K562 (cell line): ENCODE measurements around the gene SNCB.

Experiments used
- ATF3 ChIP-seq, 2 experiments: fragments of 450-650 bp in 1 of 2; sonication (generic) in 1 of 2; formaldehyde crosslinking in 1 of 2; IDR thresholded peaks in 1 of 2; conservative IDR thresholded peaks in 1 of 2; 2 replicates each; pipeline versions ENCODE4 v1.6.1 to v1.8.1; 2016 to 2023; ENCODE audit warnings: mild to moderate bottlenecking in 2 of 2, moderate library complexity in 2 of 2, inconsistent platforms in 1 of 2, missing genetic modification reagents in 1 of 2
- CTCF ChIP-seq, 3 experiments: IDR thresholded peaks in 2 of 3; conservative IDR thresholded peaks in 1 of 3; 2 replicates each; pipeline ENCODE4 v1.5.1; 2011 to 2012; ENCODE audit warnings: low read length in 3 of 3, mild to moderate bottlenecking in 3 of 3, control low read depth in 2 of 3, improper control_type of control experiment in 1 of 3, inconsistent platforms in 1 of 3, low read depth in 1 of 3, mixed read lengths in 1 of 3, moderate library complexity in 1 of 3; ENCODE audit not compliant: insufficient read depth in 2 of 3
- ELK1 ChIP-seq: sonication (generic); formaldehyde crosslinking; IDR thresholded peaks from 2 replicates; pipeline ENCODE4 v1.8.1; 2022; ENCODE audit warnings: missing genetic modification reagents
- JUN ChIP-seq, 2 experiments: sonication (generic) in 1 of 2; formaldehyde crosslinking in 1 of 2; IDR thresholded peaks; 2 replicates each; pipeline versions ENCODE4 v1.6.1 to v1.8.0; 2012 to 2022; ENCODE audit warnings: borderline replicate concordance in 2 of 2, mild to moderate bottlenecking in 2 of 2, improper control_type of control experiment in 1 of 2, low read depth in 1 of 2, low read length in 1 of 2, missing genetic modification reagents in 1 of 2
- JUNB ChIP-seq: fragments of 450-650 bp; formaldehyde crosslinking; conservative IDR thresholded peaks from 2 replicates; pipeline ENCODE4 v1.4.0; 2020; ENCODE audit warnings: mild to moderate bottlenecking
- MAZ ChIP-seq, 2 experiments: fragments of 450-650 bp in 1 of 2; sonication (generic) in 1 of 2; formaldehyde crosslinking; IDR thresholded peaks in 1 of 2; conservative IDR thresholded peaks in 1 of 2; 2 replicates each; pipeline versions ENCODE4 v1.4.0 to v1.5.0; 2020; ENCODE audit warnings: mild to moderate bottlenecking in 1 of 2, missing genetic modification reagents in 1 of 2
- NFRKB ChIP-seq: fragments of 450-650 bp; IDR thresholded peaks from 2 replicates; pipeline ENCODE4 v1.6.1; 2016; ENCODE audit warnings: low read depth
- POLR2A ChIP-seq: fragments of 450-650 bp; conservative IDR thresholded peaks from 2 replicates; pipeline ENCODE4 v1.6.1; 2016
- POLR3G ChIP-seq: IDR thresholded peaks from 2 replicates; pipeline ENCODE4 v1.6.1; 2011; ENCODE audit not compliant: insufficient read length, insufficient replicate concordance; ENCODE audit errors: extremely low read depth
- RAD21 ChIP-seq, 2 experiments: fragments of 250-450 bp in 1 of 2; fragments of 450-650 bp in 1 of 2; sonication (Bioruptor Pico) in 1 of 2; formaldehyde crosslinking in 1 of 2; IDR thresholded peaks in 1 of 2; conservative IDR thresholded peaks in 1 of 2; 2 replicates each; pipeline versions ENCODE4 v1.4.0 to v1.8.0; 2020 to 2022; ENCODE audit warnings: mild to moderate bottlenecking in 2 of 2, moderate library complexity in 1 of 2
- USF2 ChIP-seq: sonication (generic); formaldehyde crosslinking; IDR thresholded peaks from 2 replicates; pipeline ENCODE4 v1.5.0; 2020; ENCODE audit warnings: missing genetic modification reagents
- ZZZ3 ChIP-seq: fragments of 450-650 bp; IDR thresholded peaks from 2 replicates; pipeline ENCODE4 v1.6.1; 2016; ENCODE audit warnings: antibody characterized with exemption, mild to moderate bottlenecking, moderate library complexity
- TF ChIP-seq, protein P1 (sequence below): fragments of 250-450 bp; sonication (Bioruptor Pico); IDR thresholded peaks from 2 replicates; pipeline ENCODE4 v1.5.0; 2021
- TF ChIP-seq, protein P2 (sequence below): sonication (generic); formaldehyde crosslinking; IDR thresholded peaks from 2 replicates; pipeline ENCODE4 v1.8.1; 2023; ENCODE audit warnings: mild to moderate bottlenecking, missing genetic modification reagents

- TF ChIP-seq, protein P1, sequence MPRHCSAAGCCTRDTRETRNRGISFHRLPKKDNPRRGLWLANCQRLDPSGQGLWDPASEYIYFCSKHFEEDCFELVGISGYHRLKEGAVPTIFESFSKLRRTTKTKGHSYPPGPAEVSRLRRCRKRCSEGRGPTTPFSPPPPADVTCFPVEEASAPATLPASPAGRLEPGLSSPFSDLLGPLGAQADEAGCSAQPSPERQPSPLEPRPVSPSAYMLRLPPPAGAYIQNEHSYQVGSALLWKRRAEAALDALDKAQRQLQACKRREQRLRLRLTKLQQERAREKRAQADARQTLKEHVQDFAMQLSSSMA, result no peak
- no peak for TF ChIP-seq ELK1
- TF ChIP-seq MAZ (CRISPR knock-in tag; conservative IDR thresholded peaks at IDR 0.05 in 1 of 2, IDR thresholded peaks at IDR 0.05 in 1 of 2), result no peak
- TF ChIP-seq, protein P2, sequence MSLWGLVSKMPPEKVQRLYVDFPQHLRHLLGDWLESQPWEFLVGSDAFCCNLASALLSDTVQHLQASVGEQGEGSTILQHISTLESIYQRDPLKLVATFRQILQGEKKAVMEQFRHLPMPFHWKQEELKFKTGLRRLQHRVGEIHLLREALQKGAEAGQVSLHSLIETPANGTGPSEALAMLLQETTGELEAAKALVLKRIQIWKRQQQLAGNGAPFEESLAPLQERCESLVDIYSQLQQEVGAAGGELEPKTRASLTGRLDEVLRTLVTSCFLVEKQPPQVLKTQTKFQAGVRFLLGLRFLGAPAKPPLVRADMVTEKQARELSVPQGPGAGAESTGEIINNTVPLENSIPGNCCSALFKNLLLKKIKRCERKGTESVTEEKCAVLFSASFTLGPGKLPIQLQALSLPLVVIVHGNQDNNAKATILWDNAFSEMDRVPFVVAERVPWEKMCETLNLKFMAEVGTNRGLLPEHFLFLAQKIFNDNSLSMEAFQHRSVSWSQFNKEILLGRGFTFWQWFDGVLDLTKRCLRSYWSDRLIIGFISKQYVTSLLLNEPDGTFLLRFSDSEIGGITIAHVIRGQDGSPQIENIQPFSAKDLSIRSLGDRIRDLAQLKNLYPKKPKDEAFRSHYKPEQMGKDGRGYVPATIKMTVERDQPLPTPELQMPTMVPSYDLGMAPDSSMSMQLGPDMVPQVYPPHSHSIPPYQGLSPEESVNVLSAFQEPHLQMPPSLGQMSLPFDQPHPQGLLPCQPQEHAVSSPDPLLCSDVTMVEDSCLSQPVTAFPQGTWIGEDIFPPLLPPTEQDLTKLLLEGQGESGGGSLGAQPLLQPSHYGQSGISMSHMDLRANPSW, result no peak
- TF ChIP-seq NFRKB, result no peak
- no peak for TF ChIP-seq ZZZ3
- TF ChIP-seq RAD21 (CRISPR knock-in tag; conservative IDR thresholded peaks at IDR 0.05 in 1 of 2, IDR thresholded peaks at IDR 0.05 in 1 of 2), result no peak
- no peak for TF ChIP-seq ATF3 (IDR thresholded peaks at IDR 0.05)
- TF ChIP-seq ATF3 (CRISPR knock-in tag; conservative IDR thresholded peaks at IDR 0.05), result no peak
- no peak for TF ChIP-seq CTCF (IDR thresholded peaks at IDR 0.05 in 2 of 3, conservative IDR thresholded peaks at IDR 0.05 in 1 of 3; ENCODE audit: insufficient read depth in 2 of 3, low read depth in 1 of 3, low read length in 3 of 3)
- no peak for TF ChIP-seq POLR2A
- TF ChIP-seq POLR3G, result no peak
- TF ChIP-seq USF2 (CRISPR knock-in tag), result no peak
- no peak for TF ChIP-seq JUNB (CRISPR knock-in tag)
- TF ChIP-seq JUN (IDR thresholded peaks at IDR 0.05; ENCODE audit: borderline replicate concordance, low read depth, low read length), result no peak
- TF ChIP-seq JUN (CRISPR knock-in tag; IDR thresholded peaks at IDR 0.05; ENCODE audit: borderline replicate concordance), result no peak
Measured at GRCh38 chr5:176670449-176670848, 40.1 kb upstream of the SNCB start.
